Astrocyte (in vitro differentiated cells and primary cell): Measurements from ENCODE around the gene NT5C3A. TPM values are rescaled to one million over a fixed set of nuclear protein-coding genes. Genes with fewer than 3 reads are reported as not detected.

Experiments used
- DNase-seq: peaks from one replicate; pipeline ENCODE4 v3.0.0-alpha.2; 2010; ENCODE audit warnings: low read depth
- FAIRE-seq: peaks from 2 replicates; lab custom pipeline; 2011; peaks lifted over from hg19 to GRCh38; lab: Jason Lieb, UNC
- H2AFZ ChIP-seq: 2 replicates; pipeline ENCODE4 v1.6.0; 2012; ENCODE audit warnings: low read depth, low read length, inconsistent platforms
- H3K27ac ChIP-seq: 2 replicates; pipeline ENCODE4 v1.5.1; 2011; ENCODE audit warnings: low read depth, low read length, inconsistent platforms
- H3K27me3 ChIP-seq: 2 replicates; pipeline ENCODE4 v1.6.0; 2011; ENCODE audit warnings: low read length, inconsistent platforms; ENCODE audit not compliant: insufficient read depth
- H3K36me3 ChIP-seq: 2 replicates; pipeline ENCODE4 v1.5.1; 2011; ENCODE audit warnings: low read length, inconsistent platforms; ENCODE audit not compliant: insufficient read depth
- H3K4me1 ChIP-seq: 2 replicates; pipeline ENCODE4 v1.5.1; 2011; ENCODE audit warnings: low read length, inconsistent platforms; ENCODE audit not compliant: insufficient read depth
- H3K4me2 ChIP-seq: 2 replicates; pipeline ENCODE4 v1.6.0; 2012; ENCODE audit warnings: low read length, inconsistent platforms
- H3K4me3 ChIP-seq: 2 replicates; pipeline ENCODE4 v1.5.1; 2011; ENCODE audit warnings: low read depth, mild to moderate bottlenecking, low read length, inconsistent platforms; ENCODE audit not compliant: insufficient read depth
- H3K79me2 ChIP-seq: 2 replicates; pipeline ENCODE4 v1.6.0; 2012; ENCODE audit warnings: mild to moderate bottlenecking, low read length, inconsistent platforms; ENCODE audit not compliant: insufficient read depth
- H3K9ac ChIP-seq: 2 replicates; pipeline ENCODE4 v1.6.0; 2012; ENCODE audit warnings: mild to moderate bottlenecking, low read length, inconsistent platforms
- H3K9me3 ChIP-seq: 2 replicates; pipeline ENCODE4 v1.5.1; 2012; ENCODE audit warnings: low read depth, mild to moderate bottlenecking, low read length, inconsistent platforms; ENCODE audit not compliant: insufficient read depth
- H4K20me1 ChIP-seq: 2 replicates; pipeline ENCODE4 v1.6.0; 2012; ENCODE audit warnings: low read length, inconsistent platforms; ENCODE audit not compliant: insufficient read depth
- H3K27ac Mint-ChIP-seq: one replicate; pipeline ENCODE4 v1.8.0; 2021; ENCODE audit warnings: mild to moderate bottlenecking, mixed read lengths; ENCODE audit not compliant: unreplicated experiment
- H3K27me3 Mint-ChIP-seq: one replicate; pipeline ENCODE4 v1.8.0; 2021; ENCODE audit warnings: low read depth, mixed read lengths; ENCODE audit not compliant: unreplicated experiment
- H3K36me3 Mint-ChIP-seq: one replicate; pipeline ENCODE4 v1.8.0; 2021; ENCODE audit warnings: low read depth, mixed read lengths; ENCODE audit not compliant: unreplicated experiment
- H3K4me1 Mint-ChIP-seq: one replicate; pipeline ENCODE4 v1.8.0; 2021; ENCODE audit warnings: low read depth, mixed read lengths; ENCODE audit not compliant: unreplicated experiment
- H3K4me3 Mint-ChIP-seq: one replicate; pipeline ENCODE4 v1.8.0; 2021; ENCODE audit warnings: mild to moderate bottlenecking, moderate library complexity, mixed read lengths; ENCODE audit not compliant: unreplicated experiment
- H3K9me3 Mint-ChIP-seq: one replicate; pipeline ENCODE4 v1.8.0; 2021; ENCODE audit warnings: mild to moderate bottlenecking, mixed read lengths; ENCODE audit not compliant: unreplicated experiment
- CTCF ChIP-seq: IDR thresholded peaks from 2 replicates; pipeline ENCODE4 v1.5.1; 2011; ENCODE audit warnings: low read depth, mild to moderate bottlenecking, inconsistent platforms, low read length, moderate library complexity; ENCODE audit not compliant: insufficient read depth
- EZH2 ChIP-seq: IDR thresholded peaks from 2 replicates; pipeline ENCODE4 v1.6.1; 2012; ENCODE audit warnings: mild to moderate bottlenecking, low read length, inconsistent platforms; ENCODE audit not compliant: insufficient read depth
- total RNA-seq: library from RNA; stranded (reverse); gene quantifications from 2 replicates; pipeline ENCODE4 v1.2.1, GENCODE V29; 2021

Gene NT5C3A
- total RNA-seq, 1 donor from 2014 or later: 24.1 TPM

- H3K27me3 Mint-ChIP-seq: no peaks in the 10 kb centered on the region
- H3K27ac ChIP-seq: no peak overlapping the region
- H3K79me2 ChIP-seq: peaks cover 93% of the 10 kb centered on the region
- DNase-seq (peak; percentile 28), FAIRE-seq (no peak)
- H3K9ac ChIP-seq: no peak overlapping the region
- H3K9me3 ChIP-seq: no peaks in the 10 kb centered on the region
- H3K4me1 ChIP-seq: no peaks in the 10 kb centered on the region
- H3K36me3 ChIP-seq: no peaks in the 10 kb centered on the region
- no peak overlapping the region for H3K4me2 ChIP-seq
- no peak overlapping the region for H2AFZ ChIP-seq
- H3K4me1 Mint-ChIP-seq: no peaks in the 10 kb centered on the region
- peaks cover 19% of the 10 kb centered on the region for H4K20me1 ChIP-seq
- no peak overlapping the region for H3K4me3 Mint-ChIP-seq
- no peak overlapping the region for H3K27ac Mint-ChIP-seq
- no peak overlapping the region for H3K4me3 ChIP-seq
- H3K36me3 Mint-ChIP-seq: no peaks in the 10 kb centered on the region
- no peaks in the 10 kb centered on the region for H3K9me3 Mint-ChIP-seq
- TF ChIP-seq CTCF: no peak
- TF ChIP-seq EZH2: no peak
- no peaks in the 10 kb centered on the region for H3K27me3 ChIP-seq
Observed at GRCh38 chr7:33054261-33054964, 8.2 kb downstream of the NT5C3A start.

- Histone ChIP-seq H3K4me2 (no peak overlapping the region), H3K36me3 (no peaks in the 10 kb centered on the region), H3K4me3 (no peak overlapping the region), H4K20me1 (peaks cover 16% of the 10 kb centered on the region), H2AFZ (no peak overlapping the region), H3K9me3 (no peaks in the 10 kb centered on the region), H3K27me3 (no peaks in the 10 kb centered on the region), H3K79me2 (peaks cover 93% of the 10 kb centered on the region), H3K4me1 (no peaks in the 10 kb centered on the region), H3K27ac (no peak overlapping the region), H3K9ac (no peak overlapping the region)
- Mint-ChIP-seq H3K36me3 (no peaks in the 10 kb centered on the region), H3K4me1 (no peaks in the 10 kb centered on the region), H3K27ac (no peak overlapping the region), H3K4me3 (no peak overlapping the region), H3K9me3 (no peaks in the 10 kb centered on the region), H3K27me3 (no peaks in the 10 kb centered on the region)
- FAIRE-seq (no peak), DNase-seq (no peak)
- no peak for TF ChIP-seq EZH2
- no peak for TF ChIP-seq CTCF
Observed at GRCh38 chr7:33053721-33054120, 8.9 kb downstream of the NT5C3A start.

DNA sequence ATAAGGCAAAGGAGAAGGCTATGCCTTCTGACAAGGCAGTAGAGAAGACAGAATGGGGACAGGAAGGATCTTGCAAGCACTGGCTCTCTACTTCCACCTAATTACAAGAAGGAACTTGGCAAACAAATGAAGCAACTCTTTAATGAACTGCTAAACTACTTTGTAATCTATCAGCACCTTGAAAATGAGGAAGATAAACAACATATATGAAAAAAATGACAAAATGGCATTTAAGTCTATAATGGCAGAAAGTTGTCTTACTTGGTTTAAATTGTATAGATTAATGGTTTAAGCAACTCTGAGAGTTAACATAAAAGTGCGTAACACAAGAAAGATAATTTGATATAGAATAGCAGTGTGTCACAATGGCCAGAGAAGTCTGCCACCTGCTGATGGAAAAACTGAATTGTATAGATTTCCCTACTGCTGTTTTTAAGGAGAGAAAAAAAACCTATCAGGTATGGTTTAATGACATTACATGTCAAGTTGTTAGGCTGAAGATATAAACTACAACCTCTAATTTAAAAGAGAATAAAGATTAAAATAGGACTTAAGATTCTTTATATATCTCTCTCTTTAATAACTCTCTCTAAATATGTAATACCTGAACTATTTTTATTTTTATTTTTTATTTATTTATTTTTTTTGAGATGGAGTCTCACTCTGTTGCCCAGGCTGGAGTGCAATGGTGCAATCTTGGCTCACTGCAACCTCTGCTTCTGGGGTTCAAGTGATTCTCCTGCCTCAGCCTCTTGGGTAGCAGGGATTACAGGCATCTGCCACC is 11.8 kb downstream of the NT5C3A start:
- no peak overlapping the region for H3K4me3 ChIP-seq
- no peaks in the 10 kb centered on the region for H3K27me3 ChIP-seq
- H3K27ac Mint-ChIP-seq: no peak overlapping the region
- H3K36me3 ChIP-seq: no peaks in the 10 kb centered on the region
- no peaks in the 10 kb centered on the region for H3K4me1 Mint-ChIP-seq
- no peaks in the 10 kb centered on the region for H3K9me3 ChIP-seq
- TF ChIP-seq EZH2: no peak
- peak; percentile 59 for TF ChIP-seq CTCF
- H3K27ac ChIP-seq: no peak overlapping the region
- H3K4me2 ChIP-seq: no peak overlapping the region
- no peaks in the 10 kb centered on the region for H3K4me1 ChIP-seq
- peaks cover 20% of the 10 kb centered on the region for H4K20me1 ChIP-seq
- no peak overlapping the region for H3K9ac ChIP-seq
- FAIRE-seq (no peak), DNase-seq (no peak)
- H3K27me3 Mint-ChIP-seq: no peaks in the 10 kb centered on the region
- H3K9me3 Mint-ChIP-seq: no peaks in the 10 kb centered on the region
- H2AFZ ChIP-seq: no peak overlapping the region
- no peaks in the 10 kb centered on the region for H3K36me3 Mint-ChIP-seq
- H3K79me2 ChIP-seq: peaks cover 96% of the 10 kb centered on the region
- no peak overlapping the region for H3K4me3 Mint-ChIP-seq
